Gastrocnemius medialis (tissue), 4 donors: ENCODE measurements around the gene TMEM39A.
A peak's percentile ranks its signal among the peaks of the same experiment; 100 is the strongest.

ENCODE experiments used
- CTCF ChIP-seq, 5 experiments: fragments of 450-650 bp in 3 of 5; fragments of 200-600 bp in 2 of 5; sonication (generic) in 2 of 5; IDR thresholded peaks in 4 of 5; conservative IDR thresholded peaks in 1 of 5; 1 replicate in 4 of 5; 2 replicates in 1 of 5; pipeline ENCODE4 v1.5.1; 2016 to 2019; ENCODE audit warnings: antibody characterized with exemption in 5 of 5, mild to moderate bottlenecking in 3 of 5, moderate library complexity in 3 of 5
- POLR2A ChIP-seq, 2 donors: fragments of 450-650 bp; IDR thresholded peaks; one replicate each; pipeline ENCODE4 v1.6.1; 2017; ENCODE audit warnings: antibody characterized with exemption in 2 of 2, mild to moderate bottlenecking in 2 of 2, moderate library complexity in 2 of 2

- no peak for TF ChIP-seq CTCF (IDR thresholded peaks at IDR 0.05 in 4 of 5, conservative IDR thresholded peaks at IDR 0.05 in 1 of 5)
- peak; percentile 72 to 86 for TF ChIP-seq POLR2A (IDR thresholded peaks at IDR 0.05)
Observed at GRCh38 chr3:119498186-119499011, 35.0 kb upstream of the TMEM39A start, which contains the start of gene TIMMDC1.
